HepG2 (cell line): Measurements from ENCODE around the gene GSTM4. TPM values are rescaled to one million over a fixed set of nuclear protein-coding genes. Genes with fewer than 3 reads are reported as not detected.
"Not testable (repeated sequence)": the region's sequence is repeated elsewhere in the genome, so short reads cannot be mapped to it uniquely, and the experiment has no call there.

ENCODE experiments used
- ATAC-seq: fragments of 200-7000 bp; cut with Tn5 transposase; 3 replicates; pipeline ENCODE4 v1.9.1; 2020; ENCODE audit warnings: mild to moderate bottlenecking, moderate library complexity
- BruUV-seq: library from RNA; stranded (reverse); fragments of 400-500 nt; replicated peaks from 2 replicates; lab custom pipeline; 2021; lab: Mats Ljungman, UMichigan
- CTCF ChIA-PET: fragments of 300-600 bp; formaldehyde crosslinking; extraction: SDS; loops from one replicate; lab custom pipeline; 2021; ENCODE audit warnings: low total read pairs, inconsistent platforms, low intra/inter-chr PET ratio; lab: Yijun Ruan, JAX
- POLR2A ChIA-PET: fragments of 350-600 bp; sonication (Branson Sonifier 250); formaldehyde crosslinking; loops from one replicate; lab custom pipeline; 2020; ENCODE audit warnings: antibody characterized with exemption, inconsistent platforms; lab: Yijun Ruan, JAX
- DNase-seq: peaks from one replicate; pipeline ENCODE4 v3.0.0-alpha.2; 2015; ENCODE audit warnings: low spot score
- FAIRE-seq: peaks from 3 replicates; lab custom pipeline; 2011; peaks lifted over from hg19 to GRCh38; lab: Jason Lieb, UNC
- H2AFZ ChIP-seq: one replicate; pipeline ENCODE4 v1.6.1; 2011; ENCODE audit warnings: low read length, inconsistent platforms
- H3K27ac ChIP-seq: fragments of 300-600 bp; 3 replicates; pipeline ENCODE4 v1.8.0; 2011; ENCODE audit warnings: mixed run types, mild to moderate bottlenecking, mixed read lengths, low read length, inconsistent platforms; ENCODE audit not compliant: insufficient read depth; ENCODE audit errors: extremely low read length
- H3K27me3 ChIP-seq, 2 experiments: fragments of 200-600 bp in 1 of 2; 2 replicates in 1 of 2; 3 replicates in 1 of 2; pipeline versions ENCODE4 v1.6.0 to v1.8.0; 2011; ENCODE audit warnings: low read length in 2 of 2, mild to moderate bottlenecking in 2 of 2, moderate library complexity in 2 of 2, inconsistent platforms in 1 of 2; ENCODE audit not compliant: insufficient read depth in 2 of 2, control insufficient read depth in 1 of 2
- H3K36me3 ChIP-seq, 2 experiments: fragments of 200-600 bp in 1 of 2; replicated peaks in 1 of 2; 2 replicates in 1 of 2; 3 replicates in 1 of 2; pipeline versions ENCODE4 v1.5.1 to v1.8.0; 2011; ENCODE audit warnings: low read length in 2 of 2, inconsistent platforms in 1 of 2; ENCODE audit not compliant: insufficient read depth in 2 of 2, control insufficient read depth in 1 of 2
- H3K4me1 ChIP-seq: 2 replicates; pipeline ENCODE4 v1.5.1; 2012; ENCODE audit warnings: low read length, inconsistent platforms; ENCODE audit not compliant: insufficient read depth
- H3K4me2 ChIP-seq: 2 replicates; pipeline ENCODE4 v1.6.0; 2011; ENCODE audit warnings: low read depth, low read length, inconsistent platforms
- H3K4me3 ChIP-seq, 3 experiments: fragments of 200-600 bp in 1 of 3; sonication (generic), shearing (Covaris generic) in 1 of 3; replicated peaks in 1 of 3; 2 replicates each; pipeline ENCODE4 v1.5.1; 2011 to 2016; ENCODE audit warnings: low read length in 3 of 3, inconsistent platforms in 2 of 3, low read depth in 2 of 3, mild to moderate bottlenecking in 2 of 3, control low read depth in 1 of 3, mixed read lengths in 1 of 3; ENCODE audit not compliant: insufficient read depth in 1 of 3
- H3K79me2 ChIP-seq: one replicate; pipeline ENCODE4 v1.6.1; 2011; ENCODE audit warnings: low read length, inconsistent platforms; ENCODE audit not compliant: insufficient read depth
- H3K9ac ChIP-seq: 2 replicates; pipeline ENCODE4 v1.6.0; 2011; ENCODE audit warnings: mild to moderate bottlenecking, low read depth, low read length, inconsistent platforms; ENCODE audit not compliant: insufficient read depth
- H3K9me3 ChIP-seq: 2 replicates; pipeline ENCODE4 v1.5.1; 2012; ENCODE audit warnings: mild to moderate bottlenecking, low read length
- H4K20me1 ChIP-seq: 2 replicates; pipeline ENCODE4 v1.6.0; 2011; ENCODE audit warnings: inconsistent platforms, mild to moderate bottlenecking, low read length, moderate library complexity; ENCODE audit not compliant: insufficient read depth
- ZNF280D ChIP-seq: sonication (generic); formaldehyde crosslinking; IDR thresholded peaks from 2 replicates; pipeline ENCODE4 v1.5.1; 2020; ENCODE audit warnings: mild to moderate bottlenecking, missing genetic modification reagents
- WGBS: methylation state at CpG from one replicate; pipeline ENCODE4 v1.1.6; 2017; ENCODE audit warnings: low lambda C conversion rate; 5-methylcytosine and 5-hydroxymethylcytosine counted together
- in situ Hi-C: cut with HindIII; loops from 2 replicates; pipeline ENCODE4 v1.10.0; 2017; ENCODE audit warnings: low pct_unique_long_range_greater_than_20kb; ENCODE audit not compliant: extremely low pct_ligation_motif_present
- intact Hi-C: fragments of 100-400 bp; cut with micrococcal nuclease; formaldehyde crosslinking; loops from one replicate; pipeline ENCODE4 v1.10.0; 2022; ENCODE audit not compliant: unreplicated experiment
- polyA plus RNA-seq, 8 experiments: library from polyadenylated mRNA; depleted of rRNA in 3 of 8; stranded (reverse) in 7 of 8; unstranded in 1 of 8; fragments of >200 nt; fragmentation: Illumina TruSeq in 4 of 8; extraction: Trizol in 4 of 8; gene quantifications; 2 replicates each; pipeline versions ENCODE4 v1.2.1 to v1.2.3, GENCODE V29; 2011 to 2016; ENCODE audit warnings: low read depth in 4 of 8, missing spikeins in 1 of 8, mixed read lengths in 1 of 8; ENCODE audit not compliant: insufficient read depth in 1 of 8
- total RNA-seq, 5 experiments: library from RNA; depleted of rRNA; stranded (reverse); fragments of >200 nt; fragmentation: Illumina TruSeq; extraction: Trizol; gene quantifications; 2 replicates each; pipeline ENCODE4 v1.2.3, GENCODE V29; 2016; ENCODE audit warnings: low read depth in 1 of 5

The GSTM4 gene
- total and polyA plus RNA-seq, 2 of the 13 experiments (the other 11 are each of a cell fraction or from before 2014, with no cell fraction given) = 25.3 to 40.8 TPM

DNA sequence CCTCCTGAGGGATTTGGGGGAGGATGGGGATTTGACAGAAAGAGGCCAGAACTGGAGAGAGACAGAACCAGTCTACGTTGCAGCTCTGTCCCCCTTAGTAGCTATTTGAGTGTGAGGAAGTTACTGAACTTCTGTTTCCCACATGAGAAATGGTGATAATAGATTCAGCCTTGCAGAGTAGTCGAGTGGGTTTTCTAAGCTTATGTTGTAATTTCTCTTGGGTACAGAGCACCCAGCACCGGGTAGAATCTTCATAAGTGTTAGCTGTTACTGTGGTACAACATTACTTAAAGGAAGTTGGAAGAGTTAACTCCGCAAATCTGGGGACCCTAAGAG is 4.8 kb downstream of the GSTM4 start:
- FAIRE-seq, H3K4me2 ChIP-seq, H2AFZ ChIP-seq, BruUV-seq, H3K9me3 ChIP-seq, POLR2A ChIA-PET, DNase-seq, H3K27me3 ChIP-seq, ATAC-seq, H3K79me2 ChIP-seq, H3K27ac ChIP-seq, H3K36me3 ChIP-seq, intact Hi-C loops, H4K20me1 ChIP-seq, CTCF ChIA-PET, H3K4me3 ChIP-seq, H3K9ac ChIP-seq: not testable (repeated sequence)
- WGBS = 94% methylated on average over 2 of the region's 4 CpGs
- in situ Hi-C loops = loop anchor here (10.0 kb wide), 1 partner anchor 54 kb away; the partner anchor contains the start of gene GSTM5
- H3K4me1 ChIP-seq = peaks cover 22% of the 10 kb centered on the region; the same call in 1 of the 2 replicates

- Histone ChIP-seq H3K4me2 (no peak overlapping the region), H3K9ac (no peak overlapping the region), H3K79me2 (no peaks in the 10 kb centered on the region), H3K4me3 (no peak overlapping the region), H3K36me3 (no peaks in the 10 kb centered on the region; a peak in 2 of 5 replicates), H2AFZ (no peak overlapping the region), H3K27me3 (no peaks in the 10 kb centered on the region), H3K9me3 (no peaks in the 10 kb centered on the region), H3K4me1 (peaks cover 22% of the 10 kb centered on the region; the same call in 1 of the 2 replicates), H4K20me1 (no peaks in the 10 kb centered on the region), H3K27ac (no peak overlapping the region)
- POLR2A ChIA-PET = no interaction called here
- BruUV-seq = no TSS peak
- ATAC-seq (no peak), DNase-seq (no peak), FAIRE-seq (no peak)
- intact Hi-C loops (no loop called here), in situ Hi-C loops (loop anchor here (10.0 kb wide), 1 partner anchor 53 kb away; the partner anchor contains the start of gene GSTM5)
- WGBS = 88% methylated on average over 2 of the region's 2 CpGs
- no peak for TF ChIP-seq ZNF280D (CRISPR knock-in tag)
- CTCF ChIA-PET = no interaction called here
These were observed 5.5 kb downstream of the GSTM4 start for GRCh38 chr1:109661391-109661790.
